MM.1S (cell line): Measurements from ENCODE around the gene VPS13A.

Experiments used
- DNase-seq: peaks from one replicate; pipeline ENCODE4 v3.0.0-alpha.2; 2015
- H2AFZ ChIP-seq: fragments of 300-600 bp; sonication (generic); 2 replicates; pipeline ENCODE4 v1.6.0; 2016; ENCODE audit warnings: antibody characterized with exemption, low read length
- H3F3A ChIP-seq: fragments of 300-600 bp; sonication (generic); 2 replicates; pipeline ENCODE4 v1.6.1; 2016; ENCODE audit warnings: mild to moderate bottlenecking, antibody characterized with exemption, low read length, moderate library complexity, mixed read lengths; ENCODE audit not compliant: insufficient read depth
- H3K27ac ChIP-seq: fragments of 300-600 bp; sonication (generic); 2 replicates; pipeline ENCODE4 v1.5.1; 2016; ENCODE audit warnings: mild to moderate bottlenecking, low read length
- H3K27me3 ChIP-seq: fragments of 300-600 bp; sonication (generic); replicated peaks from 2 replicates; pipeline ENCODE4 v1.6.0; 2016; ENCODE audit warnings: low read length; ENCODE audit not compliant: insufficient read depth
- H3K36me3 ChIP-seq: fragments of 300-600 bp; sonication (generic); replicated peaks from 2 replicates; pipeline ENCODE4 v1.6.1; 2016; ENCODE audit warnings: mild to moderate bottlenecking, low read length, mixed read lengths; ENCODE audit not compliant: insufficient read depth
- H3K4me1 ChIP-seq: fragments of 300-600 bp; sonication (generic); 2 replicates; pipeline ENCODE4 v1.6.1; 2016; ENCODE audit warnings: low read length, mixed read lengths
- H3K4me2 ChIP-seq: fragments of 300-600 bp; sonication (generic); 2 replicates; pipeline ENCODE4 v1.6.0; 2016; ENCODE audit warnings: low read depth, low read length
- H3K4me3 ChIP-seq: fragments of 300-600 bp; sonication (generic); 2 replicates; pipeline ENCODE4 v1.5.1; 2016; ENCODE audit warnings: low read length, mixed read lengths
- H3K79me2 ChIP-seq: fragments of 300-600 bp; sonication (generic); 2 replicates; pipeline ENCODE4 v1.6.1; 2016; ENCODE audit warnings: mixed run types, low read length, mixed read lengths
- H3K9ac ChIP-seq: fragments of 300-600 bp; sonication (generic); 2 replicates; pipeline ENCODE4 v1.6.1; 2016; ENCODE audit warnings: low read length, mixed read lengths
- H3K9me2 ChIP-seq: fragments of 300-600 bp; sonication (generic); replicated peaks from 2 replicates; pipeline ENCODE4 v1.6.1; 2016; ENCODE audit warnings: mild to moderate bottlenecking, low read length, mixed read lengths; ENCODE audit not compliant: insufficient read depth
- H3K9me3 ChIP-seq: fragments of 300-600 bp; sonication (generic); replicated peaks from 2 replicates; pipeline ENCODE4 v1.6.1; 2016; ENCODE audit warnings: mild to moderate bottlenecking, low read length, mixed read lengths; ENCODE audit not compliant: insufficient read depth
- H4K20me1 ChIP-seq: fragments of 300-600 bp; sonication (generic); 2 replicates; pipeline ENCODE4 v1.6.1; 2016; ENCODE audit warnings: mild to moderate bottlenecking, low read length, moderate library complexity, mixed read lengths; ENCODE audit not compliant: insufficient read depth
- EZH2 ChIP-seq: fragments of 300-600 bp; sonication (generic); optimal IDR thresholded peaks from 2 replicates; pipeline ENCODE3; 2017; ENCODE audit warnings: low read depth, mild to moderate bottlenecking, antibody characterized with exemption, low read length, mixed read lengths
- EZH2phosphoT487 ChIP-seq: fragments of 300-600 bp; sonication (generic); IDR thresholded peaks from 2 replicates; pipeline ENCODE4 v1.6.1; 2018; ENCODE audit warnings: antibody characterized with exemption, low read length
- TF ChIP-seq, protein P1 (sequence below): fragments of 300-600 bp; sonication (generic); IDR thresholded peaks from 2 replicates; pipeline ENCODE4 v1.5.1; 2016; ENCODE audit warnings: antibody characterized with exemption, low read length, mixed read lengths

Gene VPS13A

DNA sequence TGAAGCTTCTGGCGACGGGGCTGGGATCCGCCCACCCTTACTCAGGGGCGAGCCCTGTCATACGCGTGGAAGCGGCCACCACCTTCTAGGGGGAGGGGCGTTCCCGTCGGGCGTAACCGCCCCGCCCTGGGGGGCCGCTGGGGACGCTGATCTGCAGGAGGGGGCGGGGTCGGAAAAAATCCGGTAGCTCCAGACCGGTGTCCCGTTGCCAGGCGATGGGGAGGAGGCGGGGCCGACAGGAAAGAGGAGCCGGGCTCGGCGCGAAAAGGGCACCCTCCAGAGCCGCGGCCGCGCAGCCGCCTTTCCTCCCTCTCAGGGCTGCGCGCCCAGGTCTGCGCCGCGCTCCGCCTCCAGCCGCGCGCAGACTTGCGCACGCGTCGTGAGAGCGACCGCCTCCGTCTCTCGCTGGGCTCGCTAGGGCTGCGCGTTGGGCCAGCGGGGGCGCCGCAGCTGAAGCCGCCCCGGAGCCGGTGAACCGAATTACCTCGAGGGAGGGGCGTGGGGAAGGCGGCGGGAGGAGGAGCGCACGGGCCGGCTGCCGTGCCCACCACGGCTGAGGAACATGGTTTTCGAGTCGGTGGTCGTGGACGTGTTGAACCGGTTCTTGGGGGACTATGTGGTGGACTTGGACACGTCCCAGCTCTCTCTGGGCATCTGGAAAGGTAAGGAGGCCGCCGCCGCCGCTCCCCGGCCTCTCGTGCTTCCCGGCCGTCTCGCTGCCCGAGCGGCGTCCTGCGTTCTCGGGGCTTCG, at the start of gene VPS13A:
VPS13A (plus strand) TSS at position 392 of the 751 bp plus-strand sequence; CDS start at position 563, 171 bp downstream.
- H3K79me2 ChIP-seq = peaks cover 47% of the 10 kb centered on the region
- H3F3A ChIP-seq = peaks cover 29% of the 10 kb centered on the region
- H2AFZ ChIP-seq = peak within 1 kb of the TSS; percentile 97
- H3K9ac ChIP-seq = peak within 1 kb of the TSS; percentile 84
- H3K27ac ChIP-seq = peak within 1 kb of the TSS; percentile 68; the same call in 1 of the 2 replicates
- H3K9me3 ChIP-seq = no peaks in the 10 kb centered on the region
- H3K9me2 ChIP-seq = no peaks in the 10 kb centered on the region
- peak; percentile 94 for DNase-seq
- peak within 1 kb of the TSS; percentile 86 for H3K4me3 ChIP-seq
- TF ChIP-seq, protein P1, sequence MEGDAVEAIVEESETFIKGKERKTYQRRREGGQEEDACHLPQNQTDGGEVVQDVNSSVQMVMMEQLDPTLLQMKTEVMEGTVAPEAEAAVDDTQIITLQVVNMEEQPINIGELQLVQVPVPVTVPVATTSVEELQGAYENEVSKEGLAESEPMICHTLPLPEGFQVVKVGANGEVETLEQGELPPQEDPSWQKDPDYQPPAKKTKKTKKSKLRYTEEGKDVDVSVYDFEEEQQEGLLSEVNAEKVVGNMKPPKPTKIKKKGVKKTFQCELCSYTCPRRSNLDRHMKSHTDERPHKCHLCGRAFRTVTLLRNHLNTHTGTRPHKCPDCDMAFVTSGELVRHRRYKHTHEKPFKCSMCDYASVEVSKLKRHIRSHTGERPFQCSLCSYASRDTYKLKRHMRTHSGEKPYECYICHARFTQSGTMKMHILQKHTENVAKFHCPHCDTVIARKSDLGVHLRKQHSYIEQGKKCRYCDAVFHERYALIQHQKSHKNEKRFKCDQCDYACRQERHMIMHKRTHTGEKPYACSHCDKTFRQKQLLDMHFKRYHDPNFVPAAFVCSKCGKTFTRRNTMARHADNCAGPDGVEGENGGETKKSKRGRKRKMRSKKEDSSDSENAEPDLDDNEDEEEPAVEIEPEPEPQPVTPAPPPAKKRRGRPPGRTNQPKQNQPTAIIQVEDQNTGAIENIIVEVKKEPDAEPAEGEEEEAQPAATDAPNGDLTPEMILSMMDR = peak; percentile 32
- TF ChIP-seq EZH2phosphoT487 = no peak
- H3K36me3 ChIP-seq = no peaks in the 10 kb centered on the region
- peaks cover 7% of the 10 kb centered on the region for H3K4me1 ChIP-seq
- H4K20me1 ChIP-seq = no peaks in the 10 kb centered on the region
- no peaks in the 10 kb centered on the region for H3K27me3 ChIP-seq
- peak within 1 kb of the TSS; percentile 80 for H3K4me2 ChIP-seq

DNA sequence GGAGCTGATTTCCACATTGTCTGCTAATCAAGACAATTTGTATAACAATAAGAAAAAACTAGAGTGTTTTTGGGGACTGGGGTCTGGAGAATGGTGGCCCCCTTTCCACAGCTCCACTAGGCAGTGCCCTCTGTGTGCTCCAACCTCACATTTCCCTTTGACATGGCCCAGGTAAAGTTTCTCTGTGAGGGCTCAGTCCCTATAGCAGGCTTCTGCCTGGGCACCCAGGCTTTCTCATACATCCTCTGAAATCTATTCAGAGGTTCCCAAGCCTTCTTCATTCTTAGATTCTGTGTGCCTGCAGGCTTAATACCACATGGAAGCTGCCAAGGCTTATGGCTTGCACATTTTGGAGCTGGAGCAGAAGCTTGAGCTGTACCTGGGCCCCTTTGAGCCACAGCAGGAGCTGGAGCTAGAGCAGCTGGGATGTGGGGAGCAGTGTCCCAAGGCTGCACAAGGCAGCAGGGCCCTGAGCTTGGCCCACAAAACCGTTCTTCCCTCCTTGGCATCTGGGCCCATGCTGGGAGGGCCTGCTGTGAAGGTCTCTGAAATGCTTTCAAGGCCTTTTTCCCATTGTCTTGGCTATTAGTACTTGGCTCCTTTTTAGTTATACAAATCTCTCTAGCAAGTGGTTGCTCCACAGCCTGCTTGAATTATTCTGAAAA, 49.1 kb upstream of the VPS13A start:
- no peaks in the 10 kb centered on the region for H3K79me2 ChIP-seq
- H3K27me3 ChIP-seq = no peaks in the 10 kb centered on the region
- no peak overlapping the region for H2AFZ ChIP-seq
- no peak overlapping the region for H3K9ac ChIP-seq
- H3K36me3 ChIP-seq = no peaks in the 10 kb centered on the region
- no peak for TF ChIP-seq EZH2
- TF ChIP-seq EZH2phosphoT487 = no peak
- TF ChIP-seq, protein P1 = no peak
- no peaks in the 10 kb centered on the region for H3K4me1 ChIP-seq
- no peaks in the 10 kb centered on the region for H3K9me2 ChIP-seq
- no peak overlapping the region for H3K4me3 ChIP-seq
- no peak overlapping the region for H3K27ac ChIP-seq
- no peaks in the 10 kb centered on the region for H3F3A ChIP-seq
- no peak overlapping the region for H3K4me2 ChIP-seq
- H4K20me1 ChIP-seq = no peaks in the 10 kb centered on the region
- no peak for DNase-seq
- H3K9me3 ChIP-seq = no peaks in the 10 kb centered on the region

DNA sequence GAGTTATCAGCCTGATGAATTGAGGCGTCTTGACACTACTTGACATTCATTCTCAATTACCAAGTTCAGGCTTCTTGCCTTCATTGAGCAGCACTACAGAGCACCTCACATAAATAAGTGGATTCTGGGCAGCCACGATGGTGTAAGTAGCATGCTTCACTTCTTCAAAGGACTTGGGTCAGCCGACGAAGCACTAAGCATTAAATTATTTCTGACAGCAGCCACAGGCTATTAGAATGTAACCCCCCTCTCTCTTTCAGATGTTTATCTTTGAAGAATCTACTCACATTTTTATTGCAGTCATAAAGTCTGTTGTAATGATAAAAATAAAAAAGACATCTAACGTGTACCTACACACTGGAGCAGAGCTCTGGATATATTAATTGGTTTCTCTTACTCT, 45.9 kb upstream of the VPS13A start:
- H3K27me3 ChIP-seq = no peaks in the 10 kb centered on the region
- no peak overlapping the region for H2AFZ ChIP-seq
- H3F3A ChIP-seq = no peaks in the 10 kb centered on the region
- no peaks in the 10 kb centered on the region for H3K36me3 ChIP-seq
- H3K4me2 ChIP-seq = no peak overlapping the region
- H3K9me2 ChIP-seq = no peaks in the 10 kb centered on the region
- TF ChIP-seq EZH2phosphoT487 = no peak
- TF ChIP-seq, protein P1 = no peak
- TF ChIP-seq EZH2 = no peak
- H3K9me3 ChIP-seq = no peaks in the 10 kb centered on the region
- no peak overlapping the region for H3K27ac ChIP-seq
- H3K4me3 ChIP-seq = no peak overlapping the region
- no peak overlapping the region for H3K9ac ChIP-seq
- no peaks in the 10 kb centered on the region for H4K20me1 ChIP-seq
- no peak for DNase-seq
- H3K4me1 ChIP-seq = no peaks in the 10 kb centered on the region
- H3K79me2 ChIP-seq = no peaks in the 10 kb centered on the region
